Neutrophil (primary cell): Measurements from ENCODE around the gene ERCC8.

ENCODE experiments used
- H3K27ac ChIP-seq: fragments of 200-600 bp; sonication (generic); 2 replicates; pipeline ENCODE4 v1.5.1; 2016; ENCODE audit warnings: mild to moderate bottlenecking, moderate library complexity
- H3K27me3 ChIP-seq: fragments of 200-600 bp; sonication (generic); 2 replicates; pipeline ENCODE4 v1.6.0; 2016; ENCODE audit warnings: mild to moderate bottlenecking
- H3K36me3 ChIP-seq: fragments of 200-600 bp; sonication (generic); 2 replicates; pipeline ENCODE4 v1.5.1; 2017
- H3K4me1 ChIP-seq, 2 experiments: fragments of 200-600 bp in 1 of 2; sonication (generic) in 1 of 2; 1 replicate in 1 of 2; 2 replicates in 1 of 2; pipeline versions ENCODE4 v1.5.1 to v1.6.1; 2013 to 2016; ENCODE audit warnings: low read depth in 1 of 2, low read length in 1 of 2, mild to moderate bottlenecking in 1 of 2, moderate library complexity in 1 of 2; ENCODE audit not compliant: control insufficient read depth in 1 of 2, insufficient read depth in 1 of 2
- H3K4me3 ChIP-seq, 2 experiments: fragments of 200-600 bp in 1 of 2; sonication (generic) in 1 of 2; 1 replicate in 1 of 2; 2 replicates in 1 of 2; pipeline ENCODE4 v1.5.1; 2013 to 2016; ENCODE audit warnings: low read depth in 1 of 2, low read length in 1 of 2, mild to moderate bottlenecking in 1 of 2, moderate library complexity in 1 of 2
- H3K9me3 ChIP-seq: fragments of 200-600 bp; sonication (generic); 2 replicates; pipeline ENCODE4 v1.5.1; 2016
- CTCF ChIP-seq: fragments of 200-600 bp; sonication (generic); IDR thresholded peaks from 2 replicates; pipeline ENCODE4 v1.5.1; 2016; ENCODE audit warnings: antibody characterized with exemption

The ERCC8 gene

GRCh38 chr5:60833520-60833919 is 111.3 kb downstream of the ERCC8 start:
- Histone ChIP-seq H3K4me3 (no peak overlapping the region), H3K27me3 (peaks cover 5% of the 10 kb centered on the region), H3K9me3 (no peaks in the 10 kb centered on the region), H3K36me3 (no peaks in the 10 kb centered on the region), H3K27ac (no peak overlapping the region), H3K4me1 (no peaks in the 10 kb centered on the region)
- no peak for TF ChIP-seq CTCF

GRCh38 chr5:60830581-60831127 is 114.2 kb downstream of the ERCC8 start:
- H3K27ac ChIP-seq, result no peak overlapping the region
- H3K4me1 ChIP-seq, result no peaks in the 10 kb centered on the region
- H3K36me3 ChIP-seq, result no peaks in the 10 kb centered on the region
- no peak for TF ChIP-seq CTCF
- no peak overlapping the region for H3K4me3 ChIP-seq
- no peaks in the 10 kb centered on the region for H3K9me3 ChIP-seq
- H3K27me3 ChIP-seq, result no peaks in the 10 kb centered on the region

- Histone ChIP-seq H3K4me1 (no peaks in the 10 kb centered on the region), H3K27ac (no peak overlapping the region), H3K9me3 (no peaks in the 10 kb centered on the region)
Observed at GRCh38 chr5:60829490-60830266, 115.2 kb downstream of the ERCC8 start.

GRCh38 chr5:60827201-60827600 is 117.7 kb downstream of the ERCC8 start:
- Histone ChIP-seq H3K4me1 (no peaks in the 10 kb centered on the region), H3K36me3 (no peaks in the 10 kb centered on the region), H3K9me3 (no peaks in the 10 kb centered on the region), H3K27me3 (no peaks in the 10 kb centered on the region), H3K27ac (no peak overlapping the region), H3K4me3 (no peak overlapping the region)
- no peak for TF ChIP-seq CTCF

More at GRCh38 chr5:60829490-60830266, 115.2 kb downstream of the ERCC8 start:
- H3K27me3 ChIP-seq, result no peaks in the 10 kb centered on the region
- no peak for TF ChIP-seq CTCF
- no peak overlapping the region for H3K4me3 ChIP-seq
- H3K36me3 ChIP-seq, result no peaks in the 10 kb centered on the region

- Histone ChIP-seq H3K36me3 (no peaks in the 10 kb centered on the region), H3K9me3 (no peaks in the 10 kb centered on the region), H3K4me3 (no peak overlapping the region), H3K4me1 (no peaks in the 10 kb centered on the region), H3K27me3 (no peaks in the 10 kb centered on the region), H3K27ac (no peak overlapping the region)
- TF ChIP-seq CTCF, result no peak
Observed at GRCh38 chr5:60826653-60827052, 118.2 kb downstream of the ERCC8 start.
